Adrenal gland (tissue), 12 donors: Measurements from ENCODE around the gene AKAP13. TPM values are rescaled to one million over a fixed set of nuclear protein-coding genes. Genes with fewer than 3 reads are reported as not detected.
A peak's percentile ranks its signal among the peaks of the same experiment; 100 is the strongest.

Source experiments
- DNase-seq, 7 donors: peaks; one replicate each; pipeline ENCODE4 v3.0.0-alpha.2; 2019 to 2020
- H3K27ac ChIP-seq, 5 donors: fragments of 200-600 bp; sonication (generic) in 4 of 5; 1 replicate in 3 of 5; 2 replicates in 2 of 5; pipeline versions ENCODE4 v1.5.1 to v1.8.0; 2016 to 2020; ENCODE audit warnings: mild to moderate bottlenecking in 1 of 5
- H3K27me3 ChIP-seq: fragments of 200-600 bp; 2 replicates; pipeline ENCODE4 v1.8.0; 2021
- H3K36me3 ChIP-seq, 2 donors: fragments of 200-600 bp; replicated peaks in 1 of 2; 1 replicate in 1 of 2; 2 replicates in 1 of 2; pipeline versions ENCODE4 v1.5.1 to v1.8.0; 2018 to 2022
- H3K4me1 ChIP-seq, 2 donors: fragments of 200-600 bp; replicated peaks in 1 of 2; 1 replicate in 1 of 2; 2 replicates in 1 of 2; pipeline versions ENCODE4 v1.5.1 to v1.8.0; 2018 to 2021
- H3K4me3 ChIP-seq, 4 donors: fragments of 200-600 bp; sonication (generic) in 3 of 4; one replicate each; pipeline ENCODE4 v1.5.1; 2016 to 2018
- H3K9me3 ChIP-seq, 3 donors: fragments of 200-600 bp; sonication (generic) in 1 of 3; replicated peaks in 1 of 3; 1 replicate in 2 of 3; 2 replicates in 1 of 3; pipeline versions ENCODE4 v1.5.1 to v1.8.0; 2016 to 2021
- CTCF ChIP-seq, 6 experiments: fragments of 450-650 bp in 4 of 6; fragments of 200-600 bp in 2 of 6; sonication (generic) in 1 of 6; IDR thresholded peaks; 1 replicate in 5 of 6; 2 replicates in 1 of 6; pipeline versions ENCODE4 v1.5.1 to v1.8.0; 2016 to 2021; ENCODE audit warnings: antibody characterized with exemption in 6 of 6, mild to moderate bottlenecking in 2 of 6, moderate library complexity in 1 of 6
- POLR2A ChIP-seq, 2 donors: fragments of 450-650 bp; IDR thresholded peaks; one replicate each; pipeline ENCODE4 v1.6.1; 2017; ENCODE audit warnings: antibody characterized with exemption in 2 of 2, mild to moderate bottlenecking in 2 of 2, moderate library complexity in 1 of 2
- WGBS, 4 donors: extraction: QIAGEN DNeasy Blood & Tissue Kit in 2 of 4; methylation state at CpG; one replicate each; pipeline versions ENCODE4 v1.1.5 to v1.1.7; 2013 to 2017; 5-methylcytosine and 5-hydroxymethylcytosine counted together
- intact Hi-C, 2 donors: fragments of 100-400 bp; cut with DNase I; formaldehyde crosslinking; loops; one replicate each; pipeline versions ENCODE4 v1.14.1 to v1.15.0; 2022 to 2023
- polyA plus RNA-seq, 3 donors: library from polyadenylated mRNA; stranded (reverse); fragments of 200-250 nt in 2 of 3; fragments of 350-450 nt in 1 of 3; fragmentation: Illumina TruSeq in 1 of 3; extraction: RNeasy Lipid Tissue Mini Kit (QIAGEN cat#74804) in 1 of 3; gene quantifications; one replicate each; pipeline ENCODE4 v1.2.3, GENCODE V29; 2013 to 2014
- total RNA-seq, 9 donors: library from RNA; depleted of rRNA in 4 of 9; stranded (reverse); fragments of >200 nt in 4 of 9; fragments of 120-200 nt in 1 of 9; fragmentation: NEBNext Ultra II Directional in 1 of 9; extraction: Animal tissue kit (Norgen Biotek cat#: 25700) in 1 of 9; gene quantifications; one replicate each; pipeline versions ENCODE4 v1.1.0 to v1.2.4, GENCODE V29; 2013 to 2023
- donor health status: healthy with polysubstance abuse.
- donor health status: Bipolar disorder and iron deficiency.
- donor health status: DM: yes; HTN: yes; CAD: no.
- donor health status: DM: no; HTN: no; CAD: no.
- donor health status: DM: no; HTN: no; CAD: no.
- donor health status: DM: yes; HTN: yes; CAD: no.

Gene AKAP13
- total and polyA plus RNA-seq, 12 donors, result 42.7 to 144 (median 89.2) TPM

DNA sequence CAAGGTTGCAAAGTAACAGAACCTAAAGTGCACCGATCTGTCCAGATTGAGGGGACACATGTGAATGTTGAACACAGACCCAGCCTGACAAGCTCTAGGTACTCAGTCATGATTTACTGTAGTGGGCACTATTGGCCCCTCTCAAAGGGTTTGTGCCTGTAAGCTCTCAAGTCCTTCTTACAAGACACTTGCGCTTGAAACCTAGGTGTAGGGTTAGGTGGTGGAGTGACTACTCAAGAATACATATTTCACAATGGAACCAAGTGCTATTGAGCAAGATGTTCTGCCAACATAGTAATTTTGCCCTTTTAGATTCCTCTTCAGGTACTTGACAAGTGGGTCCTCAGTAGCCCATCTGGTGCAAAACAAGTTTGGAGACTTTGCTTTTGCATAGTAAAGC is 169.9 kb downstream of the AKAP13 start:
- TF ChIP-seq POLR2A (IDR thresholded peaks at IDR 0.05) (no peak), CTCF (IDR thresholded peaks at IDR 0.05) (no peak)
- Histone ChIP-seq H3K9me3 (no peaks in the 10 kb centered on the region), H3K27me3 (no peaks in the 10 kb centered on the region), H3K27ac (no peak overlapping the region), H3K4me3 (no peak overlapping the region), H3K4me1 (peaks cover 2 to 7% of the 10 kb centered on the region in 2 donors), H3K36me3 (no peaks in the 10 kb centered on the region)
- intact Hi-C loops, result no loop called here
- DNase-seq, result no peak
- 71 to 98% (median 81%) methylated on average over 2 of the region's 2 CpGs for WGBS, 4 donors

DNA sequence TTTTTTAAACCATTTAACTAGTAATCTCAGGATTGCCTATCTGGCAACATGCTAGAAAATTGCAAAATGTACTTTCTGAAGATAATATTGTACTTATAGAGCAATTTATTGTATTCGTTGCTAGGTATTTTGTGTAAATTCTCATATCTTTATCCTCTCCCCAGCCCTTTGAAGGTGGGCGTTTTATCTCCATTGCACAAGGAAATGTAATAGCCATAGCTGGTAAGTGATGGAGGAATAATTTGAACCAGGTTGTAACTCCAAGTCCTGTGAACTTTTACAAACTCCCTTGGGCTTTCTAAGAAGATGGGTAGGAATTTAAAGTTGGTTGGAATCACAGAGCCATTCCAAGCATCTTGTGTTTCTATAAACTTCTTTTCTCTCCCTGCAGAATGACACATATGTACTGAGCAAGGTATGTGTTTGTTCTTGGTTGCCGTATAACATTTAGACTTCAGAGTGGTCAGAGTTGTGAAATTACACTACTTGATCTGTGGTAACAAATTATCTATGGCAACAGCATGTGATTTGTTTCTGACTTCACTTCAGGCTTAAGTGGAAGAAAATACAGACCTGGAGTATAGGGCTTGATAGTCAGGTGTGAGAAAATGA is 170.9 kb downstream of the AKAP13 start:
- no peaks in the 10 kb centered on the region for H3K9me3 ChIP-seq
- intact Hi-C loops, result no loop called here
- no peaks in the 10 kb centered on the region for H3K27me3 ChIP-seq
- WGBS, 4 donors, result 77 to 84% (median 81%) methylated on average over 3 of the region's 3 CpGs
- no peaks in the 10 kb centered on the region for H3K36me3 ChIP-seq
- H3K4me3 ChIP-seq, result no peak overlapping the region
- peaks cover under 1 to 2% of the 10 kb centered on the region in 2 donors for H3K4me1 ChIP-seq
- DNase-seq, result no peak
- H3K27ac ChIP-seq, result no peak overlapping the region
- TF ChIP-seq POLR2A (IDR thresholded peaks at IDR 0.05) (no peak), CTCF (IDR thresholded peaks at IDR 0.05) (no peak)

DNA sequence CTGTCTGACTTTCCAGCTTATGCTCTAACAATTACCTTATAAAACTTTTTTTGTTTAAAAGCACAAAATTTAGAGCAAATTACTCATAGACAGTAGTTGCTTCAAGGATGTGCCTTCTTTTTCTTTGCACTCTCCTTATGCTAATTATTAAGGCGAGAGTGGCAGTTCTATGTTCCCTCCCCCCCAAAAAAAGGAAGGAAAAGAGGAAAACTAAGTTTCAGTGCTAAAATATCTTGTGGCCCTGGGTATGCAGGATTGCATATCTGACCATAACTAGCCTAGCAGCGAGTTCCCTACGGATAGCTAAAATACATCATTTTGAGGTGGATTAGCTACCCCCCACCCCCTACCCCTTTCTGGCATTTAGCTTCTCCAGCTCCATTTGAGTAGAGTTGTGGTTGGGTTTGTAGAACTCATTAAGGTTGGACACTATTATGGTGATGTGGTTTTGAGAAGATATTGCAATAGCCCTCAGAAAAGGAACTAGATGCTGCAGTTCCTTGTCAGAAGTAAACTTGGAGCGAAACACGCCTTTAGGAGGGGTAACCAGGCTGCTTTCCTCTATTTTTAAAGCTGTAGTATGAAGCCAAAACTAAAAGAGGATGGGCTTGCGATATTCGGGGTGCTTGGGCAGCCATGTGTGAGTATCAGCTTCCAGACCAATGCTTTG is 174.6 kb downstream of the AKAP13 start:
- TF ChIP-seq CTCF (IDR thresholded peaks at IDR 0.05) (no peak), POLR2A (IDR thresholded peaks at IDR 0.05) (no peak)
- Histone ChIP-seq H3K27me3 (no peaks in the 10 kb centered on the region), H3K4me3 (no peak overlapping the region), H3K36me3 (no peaks in the 10 kb centered on the region), H3K27ac (peak overlapping the region in 1 of 5 donors; percentile 21), H3K4me1 (peaks cover 0 to 27% of the 10 kb centered on the region in 2 donors), H3K9me3 (no peaks in the 10 kb centered on the region)
- no peak for DNase-seq
- WGBS, 4 donors, result 84 to 88% (median 86%) methylated on average over 7 of the region's 7 CpGs
- intact Hi-C loops, result no loop called here

- peaks cover 0 to 27% of the 10 kb centered on the region in 2 donors for H3K4me1 ChIP-seq
- WGBS, 4 donors, result 86 to 90% (median 86%) methylated on average over 5 of the region's 5 CpGs
- no peak overlapping the region for H3K4me3 ChIP-seq
These were observed 175.6 kb downstream of the AKAP13 start for GRCh38 chr15:85555875-85556617.

More at GRCh38 chr15:85555875-85556617, 175.6 kb downstream of the AKAP13 start:
- Histone ChIP-seq H3K36me3 (no peaks in the 10 kb centered on the region), H3K27ac (no peak overlapping the region), H3K9me3 (no peaks in the 10 kb centered on the region), H3K27me3 (no peaks in the 10 kb centered on the region)
- DNase-seq, result no peak
- TF ChIP-seq POLR2A (IDR thresholded peaks at IDR 0.05) (no peak), CTCF (IDR thresholded peaks at IDR 0.05) (no peak)
- intact Hi-C loops, result no loop called here
